Testis (tissue), 2 donors: ENCODE results near the gene DROSHA.

Experiments
- POLR2A ChIP-seq: fragments of 450-650 bp; IDR thresholded peaks from one replicate; pipeline ENCODE4 v1.6.1; 2017; ENCODE audit warnings: antibody characterized with exemption, mild to moderate bottlenecking, moderate library complexity
- TF ChIP-seq, protein P1 (sequence below), 3 experiments: fragments of 450-650 bp in 2 of 3; fragments of 200-600 bp in 1 of 3; sonication (generic) in 1 of 3; IDR thresholded peaks; one replicate each; pipeline ENCODE4 v1.5.1; 2016 to 2019; ENCODE audit warnings: antibody characterized with exemption in 3 of 3, mild to moderate bottlenecking in 2 of 3, moderate library complexity in 1 of 3

DNA sequence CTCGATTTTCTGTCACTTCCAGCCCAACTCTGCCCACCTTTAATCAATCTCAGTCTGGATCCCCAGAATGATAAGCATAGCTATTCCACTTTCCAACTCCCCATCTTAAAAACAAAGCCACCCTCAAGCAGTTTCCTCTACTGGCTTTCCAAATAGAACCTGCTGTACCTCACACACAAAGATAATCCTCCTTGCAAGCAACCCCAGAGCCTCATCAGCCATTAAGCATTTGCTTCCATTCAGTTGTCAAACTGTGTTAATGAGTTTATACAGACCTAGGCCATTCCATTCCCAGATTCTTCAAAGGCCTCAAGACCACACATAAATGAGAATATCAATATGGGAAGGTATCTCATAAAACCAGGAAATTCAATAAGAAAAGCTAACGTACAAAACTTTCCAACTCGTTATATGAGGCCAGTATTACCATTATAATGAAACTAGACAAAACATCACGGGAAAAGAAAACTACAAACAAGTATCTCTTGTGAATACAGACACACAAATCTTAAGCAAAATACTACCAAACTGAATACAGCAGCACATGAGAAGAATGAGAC lies 86.8 kb downstream of the DROSHA start:
- TF ChIP-seq, protein P1, sequence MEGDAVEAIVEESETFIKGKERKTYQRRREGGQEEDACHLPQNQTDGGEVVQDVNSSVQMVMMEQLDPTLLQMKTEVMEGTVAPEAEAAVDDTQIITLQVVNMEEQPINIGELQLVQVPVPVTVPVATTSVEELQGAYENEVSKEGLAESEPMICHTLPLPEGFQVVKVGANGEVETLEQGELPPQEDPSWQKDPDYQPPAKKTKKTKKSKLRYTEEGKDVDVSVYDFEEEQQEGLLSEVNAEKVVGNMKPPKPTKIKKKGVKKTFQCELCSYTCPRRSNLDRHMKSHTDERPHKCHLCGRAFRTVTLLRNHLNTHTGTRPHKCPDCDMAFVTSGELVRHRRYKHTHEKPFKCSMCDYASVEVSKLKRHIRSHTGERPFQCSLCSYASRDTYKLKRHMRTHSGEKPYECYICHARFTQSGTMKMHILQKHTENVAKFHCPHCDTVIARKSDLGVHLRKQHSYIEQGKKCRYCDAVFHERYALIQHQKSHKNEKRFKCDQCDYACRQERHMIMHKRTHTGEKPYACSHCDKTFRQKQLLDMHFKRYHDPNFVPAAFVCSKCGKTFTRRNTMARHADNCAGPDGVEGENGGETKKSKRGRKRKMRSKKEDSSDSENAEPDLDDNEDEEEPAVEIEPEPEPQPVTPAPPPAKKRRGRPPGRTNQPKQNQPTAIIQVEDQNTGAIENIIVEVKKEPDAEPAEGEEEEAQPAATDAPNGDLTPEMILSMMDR (IDR thresholded peaks at IDR 0.05): no peak
- TF ChIP-seq POLR2A: no peak
